Activated CD8-positive, alpha-beta memory T cell treated with anti-CD3 and anti-CD28 coated beads for 1 hour (primary cell): ENCODE measurements around the gene MSANTD1.
A peak's percentile ranks its signal among the peaks of the same experiment; 100 is the strongest.
"Not testable (repeated sequence)": the region's sequence is repeated elsewhere in the genome, so short reads cannot be mapped to it uniquely, and the experiment has no call there.

ENCODE experiments used
- DNase-seq, 2 donors: peaks; one replicate each; pipeline ENCODE4 v3.0.0-alpha.2; 2020; ENCODE audit warnings: low read depth in 1 of 2; ENCODE audit errors: extremely low read depth in 1 of 2

The MSANTD1 gene

GRCh38 chr4:3299976-3300671, 51.2 kb downstream of the MSANTD1 start:
- DNase-seq = no peak

- DNase-seq = not testable (repeated sequence)
Observed at GRCh38 chr4:3300882-3301281, 51.9 kb downstream of the MSANTD1 start.

GRCh38 chr4:3301450-3302172, 52.7 kb downstream of the MSANTD1 start:
- no peak for DNase-seq

GRCh38 chr4:3302173-3302785, 53.3 kb downstream of the MSANTD1 start:
- DNase-seq = peak; percentile 62 to 83

DNA sequence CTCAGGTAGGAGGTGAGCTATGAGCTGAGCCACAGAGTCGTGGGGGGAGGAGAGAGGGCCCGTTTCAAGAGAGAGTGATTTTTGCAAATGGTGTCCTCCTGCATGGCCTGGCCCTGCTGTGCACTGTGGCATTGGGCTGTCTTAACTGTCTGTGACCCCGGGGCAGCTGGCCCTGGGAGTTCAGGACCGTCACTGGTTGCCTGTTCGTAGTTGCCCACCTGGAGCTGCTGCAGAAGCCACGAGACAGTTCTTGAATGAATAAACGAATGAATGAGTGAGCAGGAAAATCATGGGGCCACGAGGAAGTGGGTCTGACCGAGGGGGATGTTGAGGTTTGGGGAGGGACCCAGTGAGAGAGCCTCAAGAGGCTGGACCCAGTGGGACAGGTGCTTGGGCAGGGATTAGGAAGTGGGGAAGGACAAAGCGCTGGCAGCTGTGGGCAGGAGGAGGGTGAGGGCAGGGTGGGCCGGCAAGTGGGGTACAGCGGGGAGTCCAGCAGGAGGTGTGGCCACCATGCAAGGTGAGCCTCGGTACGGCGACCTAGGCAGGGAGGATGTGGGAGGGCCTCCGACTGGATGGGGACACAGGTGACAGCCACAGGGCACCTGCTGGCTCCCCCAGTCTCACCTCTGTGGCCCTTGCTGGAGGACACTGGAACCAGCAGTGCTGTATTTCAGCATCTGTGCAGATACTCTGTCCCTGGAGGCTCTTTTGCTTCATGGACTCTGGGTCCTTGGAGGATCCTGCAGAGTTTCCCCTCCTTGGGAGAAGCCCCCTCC, 54.0 kb downstream of the MSANTD1 start:
- DNase-seq = no peak

GRCh38 chr4:3303565-3303824, 54.5 kb downstream of the MSANTD1 start:
- no peak for DNase-seq

DNA sequence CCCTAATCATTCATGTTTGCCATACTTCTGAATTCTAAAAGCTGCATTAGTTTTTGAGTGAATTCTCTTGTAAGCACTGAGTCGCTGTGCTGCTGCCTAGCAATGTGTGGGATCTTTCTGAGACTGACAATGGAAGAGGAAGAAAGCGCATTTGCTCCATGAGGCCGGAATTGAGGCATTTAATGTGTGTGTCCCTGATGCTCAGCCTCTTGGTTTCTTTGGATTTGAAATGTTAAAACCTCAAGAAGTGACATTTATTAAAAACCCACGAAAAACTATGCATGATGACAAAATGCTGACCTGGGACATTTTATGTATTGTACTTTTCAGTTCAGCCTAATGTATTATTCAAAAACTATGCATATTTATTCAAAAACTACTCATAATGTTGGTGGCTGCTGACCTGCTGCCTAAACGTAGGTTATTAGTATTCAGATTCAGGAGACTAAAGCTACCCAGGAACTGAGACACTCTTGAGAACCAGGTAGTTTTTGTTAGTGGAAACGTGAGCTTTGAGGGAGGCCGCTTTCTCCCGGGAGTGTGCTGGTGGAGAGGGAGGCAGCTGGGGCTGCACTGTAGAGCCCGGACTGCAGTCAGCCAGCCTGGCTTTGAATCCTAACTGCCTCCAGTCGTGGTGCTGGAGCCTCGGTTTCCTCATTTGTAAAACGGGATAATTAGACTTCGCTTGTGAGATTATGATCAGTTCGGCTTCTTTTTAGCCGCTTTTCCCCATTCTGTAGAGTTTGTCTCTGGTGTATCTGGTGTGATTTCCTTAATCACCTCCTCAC, 55.2 kb downstream of the MSANTD1 start:
- no peak for DNase-seq

- no peak for DNase-seq
Observed at GRCh38 chr4:3304831-3305609, 56.1 kb downstream of the MSANTD1 start.

DNA sequence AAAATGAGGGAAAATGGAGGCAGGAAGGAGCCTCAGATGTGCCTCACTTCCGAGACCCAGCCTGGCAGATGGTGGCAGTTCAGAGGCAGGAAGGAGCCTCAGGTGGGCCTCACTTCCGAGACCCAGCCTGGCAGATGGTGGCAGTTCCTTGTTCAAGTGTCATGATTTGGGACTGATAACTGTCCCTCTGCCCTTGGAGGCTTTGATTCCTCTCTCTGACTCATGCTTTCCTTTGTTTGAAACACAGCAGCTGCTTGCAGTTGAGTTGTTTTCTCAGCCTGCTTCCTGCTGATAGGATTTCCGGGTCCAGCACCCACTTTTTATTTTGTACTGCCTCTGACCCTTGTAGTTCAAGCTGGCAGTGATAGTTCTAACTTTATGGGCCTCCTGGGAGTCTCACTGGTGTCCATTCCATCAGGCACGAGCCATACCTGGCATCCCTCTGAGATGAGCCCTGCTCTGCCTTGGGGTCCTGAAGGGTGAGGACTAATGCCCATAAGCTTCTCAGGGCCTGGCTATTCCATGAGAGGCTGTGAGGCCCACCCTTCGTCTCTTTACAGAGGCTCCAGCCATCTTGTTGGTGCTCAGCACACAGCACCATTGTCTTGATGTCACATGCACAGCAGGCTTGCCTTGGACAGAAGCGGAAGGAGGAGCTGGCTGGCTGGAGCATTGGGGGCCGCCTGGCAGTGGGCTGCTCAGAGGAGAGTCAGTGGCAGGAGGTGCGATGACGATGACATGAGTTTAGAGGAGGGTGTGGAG, 56.8 kb downstream of the MSANTD1 start:
- no peak for DNase-seq
